ENCODE measurements around the gene VEPH1.

GRCh38 chr3:157379525-157380140 is 123.6 kb downstream of the VEPH1 start:
- TF ChIP-seq CTCF (conservative IDR thresholded peaks at IDR 0.05; ENCODE audit: low read depth, low read length): no peak
- TF ChIP-seq EZH2phosphoT487 (IDR thresholded peaks at IDR 0.05; ENCODE audit: borderline replicate concordance, low read length): no peak
- TF ChIP-seq EZH2 (IDR thresholded peaks at IDR 0.05; ENCODE audit: low read length, unreplicated experiment): no peak

All from PC-3 (cell line).